Measurements from ENCODE around the gene IP6K2. TPM values are rescaled to one million over a fixed set of nuclear protein-coding genes. Genes with fewer than 3 reads are reported as not detected.
A peak's percentile ranks its signal among the peaks of the same experiment; 100 is the strongest.

The IP6K2 gene
- total and polyA plus RNA-seq, 2 of the 13 experiments (the other 11 are each of a cell fraction or from before 2014, with no cell fraction given), result 85.5 to 112 TPM

- CTCF ChIA-PET (ENCODE audit: low intra/inter-chr PET ratio, low total read pairs), result no interaction called here
- POLR2A ChIA-PET, result no interaction called here
- Histone ChIP-seq H3K9ac (ENCODE audit: insufficient read depth, low read depth, low read length) (no peak overlapping the region), H3K4me3 (replicated peaks in 1 of 3; ENCODE audit: insufficient read depth in 1 of 3, low read depth in 2 of 3, low read length in 3 of 3) (no peak overlapping the region), H3K27me3 (ENCODE audit: control insufficient read depth in 1 of 2, insufficient read depth in 2 of 2, low read length in 2 of 2) (no peaks in the 10 kb centered on the region), H3K9me3 (ENCODE audit: low read length) (no peaks in the 10 kb centered on the region), H4K20me1 (ENCODE audit: insufficient read depth, low read length) (no peaks in the 10 kb centered on the region), H3K4me1 (ENCODE audit: insufficient read depth, low read length) (peaks cover 42% of the 10 kb centered on the region), H2AFZ (ENCODE audit: low read length) (no peak overlapping the region), H3K4me2 (ENCODE audit: low read depth, low read length) (no peak overlapping the region), H3K79me2 (ENCODE audit: insufficient read depth, low read length) (no peaks in the 10 kb centered on the region), H3K36me3 (replicated peaks in 1 of 2; ENCODE audit: control insufficient read depth in 1 of 2, insufficient read depth in 2 of 2, low read length in 2 of 2) (peaks cover 0 to 6% of the 10 kb centered on the region in 2 experiments; a peak in 1 of 5 replicates), H3K27ac (ENCODE audit: extremely low read length, insufficient read depth, low read length) (no peak overlapping the region)
- intact Hi-C loops (cut with micrococcal nuclease; ENCODE audit: unreplicated experiment), result no loop called here
- peak; percentile 30 for FAIRE-seq
- ATAC-seq, result no peak
- 88% methylated on average over 7 of the region's 7 CpGs for WGBS (ENCODE audit: low lambda C conversion rate)
- no peak for DNase-seq (ENCODE audit: low spot score)
- no TSS peak for BruUV-seq (replicated peaks)
- in situ Hi-C loops (cut with HindIII; ENCODE audit: extremely low pct_ligation_motif_present, low pct_unique_long_range_greater_than_20kb), result no loop called here
- TF ChIP-seq, protein P1, sequence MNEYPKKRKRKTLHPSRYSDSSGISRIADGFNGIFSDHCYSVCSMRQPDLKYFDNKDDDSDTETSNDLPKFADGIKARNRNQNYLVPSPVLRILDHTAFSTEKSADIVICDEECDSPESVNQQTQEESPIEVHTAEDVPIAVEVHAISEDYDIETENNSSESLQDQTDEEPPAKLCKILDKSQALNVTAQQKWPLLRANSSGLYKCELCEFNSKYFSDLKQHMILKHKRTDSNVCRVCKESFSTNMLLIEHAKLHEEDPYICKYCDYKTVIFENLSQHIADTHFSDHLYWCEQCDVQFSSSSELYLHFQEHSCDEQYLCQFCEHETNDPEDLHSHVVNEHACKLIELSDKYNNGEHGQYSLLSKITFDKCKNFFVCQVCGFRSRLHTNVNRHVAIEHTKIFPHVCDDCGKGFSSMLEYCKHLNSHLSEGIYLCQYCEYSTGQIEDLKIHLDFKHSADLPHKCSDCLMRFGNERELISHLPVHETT (CRISPR knock-in tag; conservative IDR thresholded peaks at IDR 0.05), result no peak
- no peak for TF ChIP-seq ZBTB20 (CRISPR knock-in tag; IDR thresholded peaks at IDR 0.05; ENCODE audit: borderline replicate concordance, low read depth)
- TF ChIP-seq KLF11 (CRISPR knock-in tag; IDR thresholded peaks at IDR 0.05), result no peak
- no peak for TF ChIP-seq CREM (IDR thresholded peaks at IDR 0.05)
- no peak for TF ChIP-seq CREM (CRISPR knock-in tag; IDR thresholded peaks at IDR 0.05)
- no peak for TF ChIP-seq ZSCAN21 (CRISPR knock-in tag; IDR thresholded peaks at IDR 0.05; ENCODE audit: borderline replicate concordance)
- TF ChIP-seq ZNF576 (CRISPR knock-in tag; IDR thresholded peaks at IDR 0.05), result no peak
- no peak for TF ChIP-seq HNF4G (IDR thresholded peaks at IDR 0.05; ENCODE audit: borderline replicate concordance, low read depth, low read length)
- no peak for TF ChIP-seq HNF4G (CRISPR knock-in tag; IDR thresholded peaks at IDR 0.05; ENCODE audit: borderline replicate concordance, low read depth)
- TF ChIP-seq TCF7 (IDR thresholded peaks at IDR 0.05; ENCODE audit: low read depth), result no peak
- TF ChIP-seq SMC3 (IDR thresholded peaks at IDR 0.05; ENCODE audit: low read length), result no peak
- no peak for TF ChIP-seq ZFP37 (CRISPR knock-in tag; IDR thresholded peaks at IDR 0.05; ENCODE audit: borderline replicate concordance)
- no peak for TF ChIP-seq ZNF160 (CRISPR knock-in tag; IDR thresholded peaks at IDR 0.05)
- TF ChIP-seq HINFP (CRISPR knock-in tag; IDR thresholded peaks at IDR 0.05; ENCODE audit: low read depth), result no peak
- TF ChIP-seq NR1H2 (CRISPR knock-in tag; IDR thresholded peaks at IDR 0.05; ENCODE audit: borderline replicate concordance, low read depth), result no peak
- TF ChIP-seq ZBTB42 (CRISPR knock-in tag; IDR thresholded peaks at IDR 0.05), result no peak
- no peak for TF ChIP-seq HNRNPH1 (optimal IDR thresholded peaks at IDR 0.05; ENCODE audit: low read depth, low read length)
- TF ChIP-seq ARNT2 (CRISPR knock-in tag; IDR thresholded peaks at IDR 0.05; ENCODE audit: low read depth), result no peak
- TF ChIP-seq, protein P2, sequence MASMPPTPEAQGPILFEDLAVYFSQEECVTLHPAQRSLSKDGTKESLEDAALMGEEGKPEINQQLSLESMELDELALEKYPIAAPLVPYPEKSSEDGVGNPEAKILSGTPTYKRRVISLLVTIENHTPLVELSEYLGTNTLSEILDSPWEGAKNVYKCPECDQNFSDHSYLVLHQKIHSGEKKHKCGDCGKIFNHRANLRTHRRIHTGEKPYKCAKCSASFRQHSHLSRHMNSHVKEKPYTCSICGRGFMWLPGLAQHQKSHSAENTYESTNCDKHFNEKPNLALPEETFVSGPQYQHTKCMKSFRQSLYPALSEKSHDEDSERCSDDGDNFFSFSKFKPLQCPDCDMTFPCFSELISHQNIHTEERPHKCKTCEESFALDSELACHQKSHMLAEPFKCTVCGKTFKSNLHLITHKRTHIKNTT (CRISPR knock-in tag; IDR thresholded peaks at IDR 0.05), result no peak
- TF ChIP-seq GABPB1 (CRISPR knock-in tag; IDR thresholded peaks at IDR 0.05), result no peak
Measured at GRCh38 chr3:48743773-48744172, 26.8 kb upstream of the IP6K2 start.

Data from HepG2 (cell line).